SK-N-SH (cell line): ENCODE results near the gene GAGE1.

Experiments
- EZH2phosphoT487 ChIP-seq: fragments of 200-600 bp; sonication (generic); IDR thresholded peaks from 2 replicates; pipeline ENCODE4 v1.6.1; 2017; ENCODE audit warnings: low read depth, mixed run types, mild to moderate bottlenecking, antibody characterized with exemption, moderate library complexity, borderline replicate concordance
- MAX ChIP-seq: IDR thresholded peaks from 2 replicates; pipeline ENCODE4 v1.4.0; 2012; ENCODE audit warnings: low read depth
- POLR2AphosphoS5 ChIP-seq: IDR thresholded peaks from 2 replicates; pipeline ENCODE4 v1.6.1; 2012; ENCODE audit warnings: low read depth, low read length
- RXRA ChIP-seq: IDR thresholded peaks from 2 replicates; pipeline ENCODE4 v1.4.0; 2012; ENCODE audit warnings: low read depth, mild to moderate bottlenecking, borderline replicate concordance
- SMC3 ChIP-seq: IDR thresholded peaks from 2 replicates; pipeline ENCODE4 v1.6.1; 2012; ENCODE audit warnings: low read depth, low read length, improper control_type of control experiment

GRCh38 chrX:49627086-49627777, 28.4 kb downstream of the GAGE1 start:
- no peak for TF ChIP-seq MAX
- TF ChIP-seq SMC3 = no peak
- TF ChIP-seq POLR2AphosphoS5 = no peak
- no peak for TF ChIP-seq EZH2phosphoT487
- no peak for TF ChIP-seq RXRA
